HepG2 (cell line): ENCODE measurements around the gene SPSB2. TPM values are rescaled to one million over a fixed set of nuclear protein-coding genes. Genes with fewer than 3 reads are reported as not detected.

ENCODE experiments used
- CSRNP1 ChIP-seq: sonication (generic); formaldehyde crosslinking; IDR thresholded peaks from 2 replicates; pipeline ENCODE4 v1.8.1; 2023; ENCODE audit warnings: mild to moderate bottlenecking, missing genetic modification reagents
- GABPA ChIP-seq, 2 experiments: IDR thresholded peaks; 2 replicates each; pipeline ENCODE4 v1.6.1; 2011 to 2016; ENCODE audit warnings: low read depth in 2 of 2, low read length in 1 of 2, missing biosample characterization in 1 of 2, missing genetic modification characterization in 1 of 2
- HDAC1 ChIP-seq: sonication (generic); formaldehyde crosslinking; IDR thresholded peaks from 2 replicates; pipeline ENCODE4 v1.5.1; 2020; ENCODE audit warnings: mild to moderate bottlenecking, missing genetic modification reagents
- HNRNPLL ChIP-seq: fragments of 200-400 bp; formaldehyde crosslinking; IDR thresholded peaks from 2 replicates; pipeline ENCODE4 v1.6.1; 2017; ENCODE audit warnings: mild to moderate bottlenecking, low read depth, low read length; ENCODE audit not compliant: poor library complexity, severe bottlenecking
- KDM5A ChIP-seq: fragments of 200-600 bp; sonication (generic); IDR thresholded peaks from 2 replicates; pipeline ENCODE4 v1.7.0; 2018; ENCODE audit warnings: antibody characterized with exemption, mild to moderate bottlenecking, low read length, borderline replicate concordance
- PRDM15 ChIP-seq: sonication (generic); formaldehyde crosslinking; IDR thresholded peaks from 2 replicates; pipeline ENCODE4 v1.4.0; 2020; ENCODE audit warnings: missing genetic modification reagents
- REPIN1 ChIP-seq: sonication (generic); formaldehyde crosslinking; IDR thresholded peaks from 2 replicates; pipeline ENCODE4 v1.8.0; 2022; ENCODE audit warnings: missing genetic modification reagents, low read depth, mild to moderate bottlenecking, borderline replicate concordance
- SNAPC4 ChIP-seq: sonication (generic); formaldehyde crosslinking; IDR thresholded peaks from 2 replicates; pipeline ENCODE4 v1.4.0; 2020; ENCODE audit warnings: mild to moderate bottlenecking, missing genetic modification reagents
- SPEN ChIP-seq: sonication (generic); formaldehyde crosslinking; IDR thresholded peaks from 2 replicates; pipeline ENCODE4 v1.5.1; 2020; ENCODE audit warnings: low read depth, mild to moderate bottlenecking, missing genetic modification reagents
- TARDBP ChIP-seq: sonication (generic); formaldehyde crosslinking; IDR thresholded peaks from 2 replicates; pipeline ENCODE4 v1.8.0; 2022; ENCODE audit warnings: mild to moderate bottlenecking, missing genetic modification reagents
- ZFX ChIP-seq: sonication (generic); formaldehyde crosslinking; IDR thresholded peaks from 2 replicates; pipeline ENCODE4 v1.4.0; 2020; ENCODE audit warnings: mild to moderate bottlenecking, low read depth, missing genetic modification reagents, moderate library complexity
- ZNF337 ChIP-seq: sonication (generic); formaldehyde crosslinking; IDR thresholded peaks from 2 replicates; pipeline ENCODE4 v1.5.1; 2020; ENCODE audit warnings: missing genetic modification reagents, low read depth, mild to moderate bottlenecking, borderline replicate concordance
- polyA plus RNA-seq, 8 experiments: library from polyadenylated mRNA; depleted of rRNA in 3 of 8; stranded (reverse) in 7 of 8; unstranded in 1 of 8; fragments of >200 nt; fragmentation: Illumina TruSeq in 4 of 8; extraction: Trizol in 4 of 8; gene quantifications; 2 replicates each; pipeline versions ENCODE4 v1.2.1 to v1.2.3, GENCODE V29; 2011 to 2016; ENCODE audit warnings: low read depth in 4 of 8, missing spikeins in 1 of 8, mixed read lengths in 1 of 8; ENCODE audit not compliant: insufficient read depth in 1 of 8
- total RNA-seq, 5 experiments: library from RNA; depleted of rRNA; stranded (reverse); fragments of >200 nt; fragmentation: Illumina TruSeq; extraction: Trizol; gene quantifications; 2 replicates each; pipeline ENCODE4 v1.2.3, GENCODE V29; 2016; ENCODE audit warnings: low read depth in 1 of 5
- TF ChIP-seq, protein P1 (sequence below): sonication (generic); formaldehyde crosslinking; IDR thresholded peaks from 2 replicates; pipeline ENCODE4 v1.5.1; 2020; ENCODE audit warnings: missing genetic modification reagents, mild to moderate bottlenecking, borderline replicate concordance

Gene SPSB2
- total and polyA plus RNA-seq, 2 of the 13 experiments (the other 11 are each of a cell fraction or from before 2014, with no cell fraction given), result 2.0 to 6.2 TPM

GRCh38 chr12:6873094-6874014 is at the start of gene SPSB2 (continued):
- peak; percentile 46 for TF ChIP-seq SPEN (CRISPR knock-in tag)
- TF ChIP-seq PRDM15 (CRISPR knock-in tag), result peak; percentile 53; the same call in 1 of the 2 replicates
- no peak for TF ChIP-seq GABPA (IDR thresholded peaks at IDR 0.05; ENCODE audit: low read depth, low read length)
- peak; percentile 61 for TF ChIP-seq GABPA (CRISPR knock-in tag; IDR thresholded peaks at IDR 0.05; ENCODE audit: low read depth)
- peak; percentile 75; the same call in 1 of the 2 replicates for TF ChIP-seq ZFX (CRISPR knock-in tag)
- TF ChIP-seq KDM5A, result peak; percentile 34; the same call in 1 of the 2 replicates
- TF ChIP-seq TARDBP, result peak; percentile 35; the same call in 1 of the 2 replicates
- TF ChIP-seq CSRNP1 (CRISPR knock-in tag), result peak; percentile 55; the same call in 1 of the 2 replicates
- peak; percentile 76 for TF ChIP-seq REPIN1
- peak; percentile 77 for TF ChIP-seq HNRNPLL
- TF ChIP-seq ZNF337 (CRISPR knock-in tag), result 0 out of 2 replicates have a peak, but pooled peaks have one; percentile 25
- TF ChIP-seq, protein P1, sequence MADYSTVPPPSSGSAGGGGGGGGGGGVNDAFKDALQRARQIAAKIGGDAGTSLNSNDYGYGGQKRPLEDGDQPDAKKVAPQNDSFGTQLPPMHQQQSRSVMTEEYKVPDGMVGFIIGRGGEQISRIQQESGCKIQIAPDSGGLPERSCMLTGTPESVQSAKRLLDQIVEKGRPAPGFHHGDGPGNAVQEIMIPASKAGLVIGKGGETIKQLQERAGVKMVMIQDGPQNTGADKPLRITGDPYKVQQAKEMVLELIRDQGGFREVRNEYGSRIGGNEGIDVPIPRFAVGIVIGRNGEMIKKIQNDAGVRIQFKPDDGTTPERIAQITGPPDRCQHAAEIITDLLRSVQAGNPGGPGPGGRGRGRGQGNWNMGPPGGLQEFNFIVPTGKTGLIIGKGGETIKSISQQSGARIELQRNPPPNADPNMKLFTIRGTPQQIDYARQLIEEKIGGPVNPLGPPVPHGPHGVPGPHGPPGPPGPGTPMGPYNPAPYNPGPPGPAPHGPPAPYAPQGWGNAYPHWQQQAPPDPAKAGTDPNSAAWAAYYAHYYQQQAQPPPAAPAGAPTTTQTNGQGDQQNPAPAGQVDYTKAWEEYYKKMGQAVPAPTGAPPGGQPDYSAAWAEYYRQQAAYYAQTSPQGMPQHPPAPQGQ (CRISPR knock-in tag), result no peak
- TF ChIP-seq SNAPC4 (CRISPR knock-in tag), result 0 out of 2 replicates have a peak, but pooled peaks have one; percentile 7
- peak; percentile 45; the same call in 1 of the 2 replicates for TF ChIP-seq HDAC1 (CRISPR knock-in tag)
